Measurements from ENCODE around the gene ANKRD29.

Gene ANKRD29, protein sequence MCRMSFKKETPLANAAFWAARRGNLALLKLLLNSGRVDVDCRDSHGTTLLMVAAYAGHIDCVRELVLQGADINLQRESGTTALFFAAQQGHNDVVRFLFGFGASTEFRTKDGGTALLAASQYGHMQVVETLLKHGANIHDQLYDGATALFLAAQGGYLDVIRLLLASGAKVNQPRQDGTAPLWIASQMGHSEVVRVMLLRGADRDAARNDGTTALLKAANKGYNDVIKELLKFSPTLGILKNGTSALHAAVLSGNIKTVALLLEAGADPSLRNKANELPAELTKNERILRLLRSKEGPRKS

DNA sequence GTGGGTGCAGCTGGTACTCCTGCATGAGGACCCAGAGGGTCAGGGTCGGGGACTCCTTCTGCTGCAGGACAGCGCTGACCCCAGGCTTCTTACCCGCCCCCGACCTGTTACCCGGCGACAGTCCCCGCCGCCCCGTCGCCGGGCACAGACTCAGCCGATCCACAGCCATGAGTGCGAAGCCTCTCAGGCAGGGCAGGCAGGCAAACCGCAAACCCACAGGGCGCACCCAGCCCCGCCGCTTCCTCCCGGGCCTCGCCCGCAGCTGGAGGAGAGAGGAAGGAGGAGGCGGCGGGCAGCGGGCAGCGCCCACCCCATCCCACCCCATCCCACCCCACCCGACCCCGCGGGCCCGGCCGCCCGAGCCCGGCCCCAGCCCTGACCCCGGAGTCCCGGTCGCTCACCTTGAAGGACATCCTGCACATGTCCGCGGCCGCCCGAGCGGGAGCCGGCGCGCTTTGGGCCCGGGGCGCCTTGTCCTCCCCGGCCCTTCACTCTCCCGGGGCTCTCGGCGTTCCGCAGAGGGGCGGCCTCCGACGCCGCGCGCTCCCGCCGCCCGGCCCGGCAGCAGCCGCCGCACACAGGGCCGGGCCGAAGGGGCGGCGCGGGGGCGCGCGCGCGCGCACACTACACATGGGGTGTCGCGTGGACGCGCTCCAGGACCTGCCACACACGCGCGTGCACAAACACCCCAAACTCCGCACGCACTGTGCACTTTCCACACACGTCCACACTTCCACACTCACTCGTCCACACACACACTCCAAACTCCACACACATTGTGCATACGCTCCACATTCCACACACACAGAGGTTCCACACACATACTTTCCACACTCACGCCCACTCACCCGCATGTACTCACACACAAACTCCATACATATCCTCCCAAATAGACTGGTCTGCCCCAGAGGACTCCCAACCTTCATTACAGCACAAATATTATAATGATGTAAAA lies at the start of gene ANKRD29:
ANKRD29 (minus strand) TSS at position 603 of the 955 bp plus-strand sequence; CDS start at position 422, 181 bp downstream.
- peak; percentile 3 for DNase-seq

DNA sequence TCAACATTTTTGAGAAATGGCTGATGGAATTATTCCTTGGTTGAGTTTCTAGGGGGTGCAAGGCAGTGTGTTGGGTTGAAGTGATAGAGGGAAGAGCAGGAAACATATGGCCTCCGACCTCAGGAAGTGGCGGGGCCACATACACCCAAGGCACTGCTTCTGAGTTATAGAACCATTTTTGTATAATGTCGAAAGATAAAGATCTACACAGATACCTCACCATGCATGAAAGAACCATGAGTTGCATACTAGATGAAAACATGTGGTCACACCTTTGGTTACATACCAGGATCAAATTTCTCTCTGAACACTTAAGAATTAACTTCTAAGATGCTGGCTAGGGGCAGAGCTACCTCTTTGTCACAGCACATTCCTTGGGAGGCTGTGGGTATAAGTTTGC lies 49.7 kb upstream of the ANKRD29 start:
- no peak for DNase-seq

DNA sequence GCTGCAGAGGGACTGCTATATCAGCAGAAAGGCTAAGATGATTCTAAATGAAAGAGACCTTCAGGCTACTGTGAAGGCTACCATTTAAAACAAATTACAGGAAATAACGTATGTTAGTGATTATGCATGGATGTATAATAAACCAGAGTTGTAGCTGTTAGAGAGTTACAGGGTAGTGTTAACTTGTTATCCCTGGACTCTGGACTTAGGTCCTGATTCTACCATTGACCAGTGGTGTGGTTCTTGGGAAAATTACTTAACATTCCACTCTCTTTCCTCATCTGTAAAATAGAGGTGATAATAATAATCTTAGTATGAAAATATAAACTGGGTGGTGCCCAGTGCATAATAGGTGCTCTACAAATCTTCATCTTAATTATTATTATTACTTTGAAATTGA lies 48.7 kb upstream of the ANKRD29 start:
- DNase-seq, result no peak

DNA sequence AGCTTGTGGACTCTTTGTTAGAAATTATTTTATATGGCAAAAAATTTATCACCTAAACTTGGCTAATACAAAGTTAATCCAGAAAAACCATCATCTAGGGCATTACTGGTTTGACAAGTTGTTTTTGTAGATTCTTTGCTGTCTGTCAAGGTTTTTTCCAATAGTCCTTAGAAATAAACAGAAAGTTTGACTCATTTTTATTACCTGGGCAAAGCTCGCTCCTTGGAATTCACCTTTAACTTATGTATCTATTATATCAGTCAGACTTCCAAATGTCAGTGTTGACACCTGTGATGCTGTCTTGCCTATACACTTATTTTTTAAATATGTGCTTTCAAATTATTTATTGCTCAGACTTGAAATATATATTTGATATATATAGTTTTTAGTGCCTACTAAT lies 48.2 kb upstream of the ANKRD29 start:
- DNase-seq, result no peak

DNA sequence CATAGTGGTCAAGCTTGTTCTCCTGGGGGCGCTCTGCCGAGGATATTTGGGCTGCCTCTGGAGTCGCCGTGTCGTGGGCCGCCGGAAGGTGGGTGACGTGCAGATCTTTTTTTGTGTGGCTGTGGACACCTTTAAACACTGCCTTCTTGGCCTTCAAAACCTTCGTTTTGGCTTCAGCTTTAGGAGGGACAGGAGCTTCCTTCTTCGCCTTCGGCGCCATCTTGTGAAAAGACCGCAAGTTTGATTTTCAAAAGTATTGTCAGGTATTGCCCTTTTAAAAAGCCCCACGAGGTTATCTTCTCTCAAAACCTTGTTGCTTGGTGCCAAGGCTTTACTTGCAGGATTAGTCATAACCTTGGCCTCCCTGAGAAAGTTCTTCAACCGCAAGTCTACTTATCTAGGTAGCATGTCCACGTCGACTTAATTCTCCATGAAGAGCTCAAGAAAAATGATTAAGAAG lies 47.4 kb upstream of the ANKRD29 start:
- no peak for DNase-seq

DNA sequence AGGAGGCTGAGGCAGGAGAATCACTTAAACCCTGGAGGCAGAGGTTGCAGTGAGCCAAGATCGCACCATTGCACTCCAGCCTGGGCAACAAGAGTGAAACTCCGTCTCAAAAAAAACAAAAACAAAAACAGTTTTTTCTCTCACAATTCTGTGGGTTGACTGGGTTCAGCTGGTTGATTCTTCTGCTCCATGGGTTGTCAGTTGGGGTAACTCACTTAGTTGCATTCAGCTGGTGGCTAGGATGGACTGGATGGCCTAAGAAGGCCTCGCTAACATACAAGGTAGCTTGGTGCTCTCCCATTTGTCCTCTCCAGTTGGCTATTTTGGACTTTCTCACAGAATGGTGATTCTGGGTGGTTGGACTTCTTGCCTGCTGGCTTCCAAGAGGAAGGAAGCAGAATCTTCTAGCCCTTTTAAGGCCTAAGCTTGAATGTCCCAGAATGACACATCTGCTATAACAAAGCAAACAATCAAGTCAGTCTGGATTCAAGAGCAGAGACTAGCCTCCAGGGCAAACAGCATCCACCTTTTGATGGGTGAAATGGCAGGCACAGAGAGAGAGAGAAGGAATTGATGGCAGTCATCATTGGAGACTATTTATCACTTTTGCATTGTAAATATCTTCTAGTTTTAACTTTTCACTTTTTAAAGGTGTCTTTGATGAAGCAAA lies 44.4 kb upstream of the ANKRD29 start:
- no peak for DNase-seq

DNA sequence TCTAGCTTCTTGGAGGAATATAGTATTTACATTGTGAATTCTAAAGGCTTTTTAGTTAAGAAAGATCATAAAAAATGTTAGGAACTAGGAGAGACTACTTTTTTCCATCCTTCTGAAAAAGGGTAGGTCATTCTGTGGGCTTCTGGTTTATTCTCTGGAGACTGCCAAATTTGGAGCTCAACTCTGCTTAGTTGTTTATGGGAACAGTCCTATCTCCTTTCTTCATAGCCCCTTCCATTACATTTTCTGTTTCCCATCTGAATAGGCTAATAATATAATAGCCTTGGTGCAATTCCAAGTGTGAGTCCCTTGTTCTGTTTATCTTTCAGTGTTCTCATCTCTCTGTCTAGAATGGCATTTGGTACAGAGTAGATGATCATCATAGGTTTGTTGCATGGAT lies 42.1 kb upstream of the ANKRD29 start:
- DNase-seq, result no peak

DNA sequence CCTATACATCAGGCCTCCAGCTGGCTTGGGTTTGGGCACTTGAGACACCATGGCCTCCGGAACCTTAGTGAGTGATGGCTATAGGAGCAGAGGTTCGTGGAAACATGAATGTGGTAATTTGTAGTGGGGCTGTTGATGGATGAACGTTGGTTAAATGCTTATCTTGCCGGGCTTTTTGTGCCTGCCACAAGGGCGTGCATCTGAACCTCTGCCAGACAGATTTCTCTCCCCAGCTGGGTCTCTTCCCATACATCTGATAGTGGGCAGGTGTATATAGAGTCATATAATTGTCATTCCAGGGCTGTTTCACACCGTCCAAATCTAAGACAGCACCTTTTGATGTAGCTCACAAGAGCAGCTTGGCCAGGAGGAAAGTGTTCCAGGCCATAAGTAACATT lies 41.3 kb upstream of the ANKRD29 start:
- DNase-seq, result no peak

DNA sequence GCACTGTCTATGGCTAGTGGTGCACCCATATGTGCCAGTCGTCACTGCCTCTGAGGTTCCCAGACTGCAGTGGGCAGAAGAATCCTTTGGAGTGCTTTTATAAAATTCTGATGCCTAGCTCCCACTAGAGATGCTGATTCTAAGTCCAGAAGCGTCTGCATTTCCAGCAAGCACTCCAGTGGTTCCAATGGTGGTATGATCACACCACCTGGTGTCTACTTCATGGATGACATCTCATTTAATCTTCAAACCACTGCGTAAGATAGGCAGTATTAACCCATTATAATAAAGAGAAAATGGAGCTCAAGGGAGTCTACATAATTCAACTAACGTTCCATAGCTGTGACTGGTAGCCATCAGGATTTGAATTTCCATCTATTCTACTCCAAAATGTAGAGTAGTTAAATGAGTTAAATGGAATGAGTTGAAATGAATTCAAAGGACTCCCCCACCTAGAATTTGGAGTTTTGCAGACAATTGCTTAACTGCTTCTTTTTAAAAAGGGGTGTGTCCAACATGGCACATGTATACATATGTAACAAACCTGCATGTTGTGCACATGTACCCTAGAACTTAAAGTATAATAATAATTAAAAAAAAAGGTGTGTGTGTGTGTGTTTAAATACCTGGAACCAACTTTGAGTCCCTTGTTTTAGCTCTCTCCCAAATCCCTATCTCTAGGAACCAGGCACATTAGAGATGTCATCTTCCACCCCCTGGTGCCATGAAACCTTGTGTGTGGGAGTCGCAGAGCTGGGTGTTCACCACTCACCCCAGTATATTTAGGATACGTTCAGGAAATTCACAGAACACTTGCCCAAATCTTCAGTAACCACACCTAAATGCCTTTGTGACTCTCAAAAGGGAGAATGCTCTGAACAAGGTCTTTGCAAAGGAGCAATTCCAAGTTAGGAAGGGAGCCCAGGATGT lies 40.6 kb upstream of the ANKRD29 start:
- DNase-seq, result no peak

DNA sequence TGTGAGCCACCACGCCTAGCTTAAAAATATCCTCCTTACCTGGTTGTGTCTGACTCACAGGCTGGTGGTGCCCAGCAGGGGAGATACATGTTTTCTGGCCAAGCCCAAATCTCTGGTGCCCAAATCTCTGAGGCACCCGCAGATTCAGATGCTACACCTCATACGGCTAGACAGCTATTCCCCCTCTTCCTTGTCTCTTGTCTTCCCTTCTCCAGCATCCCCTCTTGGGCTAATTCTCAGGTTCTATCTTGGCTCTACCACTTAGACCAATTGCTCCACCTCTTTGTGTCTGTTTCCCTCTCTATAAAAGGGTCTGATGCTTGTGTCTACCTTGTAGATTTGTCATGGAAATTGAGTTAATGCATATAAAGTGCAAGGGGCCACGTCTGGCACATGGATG lies 39.9 kb upstream of the ANKRD29 start:
- no peak for DNase-seq

DNA sequence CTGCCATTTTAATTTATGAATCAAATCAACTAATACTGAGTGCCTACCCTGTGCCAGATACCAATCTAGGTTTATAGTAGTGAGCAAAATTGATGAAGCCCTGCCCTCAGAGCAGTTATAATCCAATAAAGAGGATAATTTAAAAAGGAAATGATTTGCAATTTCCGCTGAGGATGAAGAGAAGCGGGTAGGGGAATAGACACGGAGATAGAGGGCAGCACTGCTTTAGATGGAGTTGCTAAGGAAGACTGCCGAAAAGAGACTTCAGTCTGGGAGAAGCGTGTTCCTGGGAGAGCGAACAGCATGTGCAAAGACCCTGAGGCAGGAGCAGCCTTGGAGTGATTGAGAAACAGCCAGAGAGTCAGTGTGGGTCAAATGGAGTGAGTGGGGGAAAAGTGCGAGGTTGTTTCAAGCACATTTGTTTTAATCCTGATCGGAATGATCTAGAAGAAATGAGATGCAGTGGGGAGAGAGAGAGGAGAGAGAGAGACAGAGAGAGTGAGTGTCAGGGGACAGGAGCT lies 38.9 kb upstream of the ANKRD29 start:
- DNase-seq, result no peak

DNA sequence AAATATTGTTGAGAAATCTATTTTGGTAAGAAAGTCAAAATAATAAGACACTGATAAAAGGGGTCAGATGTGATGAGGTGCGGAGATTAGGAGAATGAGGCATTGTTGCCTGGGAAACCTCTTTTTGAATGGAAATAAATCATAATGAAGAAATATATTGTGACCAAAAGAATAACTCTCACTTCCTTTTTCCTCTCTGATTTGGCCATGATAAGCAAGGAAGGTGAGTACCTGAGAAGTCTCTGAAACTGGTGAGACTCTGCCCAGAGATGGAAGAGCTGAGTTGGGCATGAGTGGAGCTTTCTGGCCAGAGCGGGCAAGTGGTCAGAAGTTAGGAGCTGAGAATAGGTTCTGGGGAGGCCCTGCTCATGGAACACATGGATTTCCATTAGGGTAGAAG lies 38.3 kb upstream of the ANKRD29 start:
- no peak for DNase-seq

DNA sequence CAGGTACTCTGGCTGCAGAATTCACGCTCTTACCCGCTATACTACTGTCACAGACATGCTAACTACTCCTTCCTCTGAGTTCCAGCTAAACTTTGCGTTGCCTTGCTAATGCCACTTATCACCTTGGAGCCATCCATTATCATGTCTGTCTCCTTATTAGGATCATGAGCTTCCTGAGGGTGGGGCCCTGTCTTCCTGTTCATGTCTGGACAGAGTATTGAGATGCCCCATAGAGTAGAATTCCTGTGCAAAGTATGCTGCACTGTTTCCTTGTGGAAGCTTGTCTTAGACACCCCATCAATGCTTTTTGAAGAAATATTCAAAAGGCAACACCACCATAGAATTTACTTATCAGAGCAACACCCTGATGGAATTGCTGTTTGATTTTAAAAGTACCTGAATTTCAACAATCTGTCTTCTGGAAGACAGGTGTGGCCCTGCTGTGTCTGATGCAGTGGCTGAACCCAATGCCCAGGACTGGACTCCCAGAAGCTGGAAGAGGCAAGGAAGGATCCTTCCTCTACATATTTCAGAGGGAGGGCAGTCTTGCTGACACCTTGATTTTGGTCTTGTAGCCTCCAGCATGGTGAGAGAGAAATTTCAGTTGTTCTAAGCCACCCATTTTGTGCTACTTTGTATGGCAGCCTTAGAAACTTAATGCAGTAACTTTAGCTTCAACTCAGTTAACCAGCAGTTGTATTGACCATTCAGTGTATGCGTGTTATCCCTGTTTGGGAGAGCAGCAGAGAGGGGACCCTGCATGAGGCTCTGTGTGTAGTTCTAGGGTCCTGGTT lies 32.1 kb upstream of the ANKRD29 start:
- DNase-seq, result no peak

DNA sequence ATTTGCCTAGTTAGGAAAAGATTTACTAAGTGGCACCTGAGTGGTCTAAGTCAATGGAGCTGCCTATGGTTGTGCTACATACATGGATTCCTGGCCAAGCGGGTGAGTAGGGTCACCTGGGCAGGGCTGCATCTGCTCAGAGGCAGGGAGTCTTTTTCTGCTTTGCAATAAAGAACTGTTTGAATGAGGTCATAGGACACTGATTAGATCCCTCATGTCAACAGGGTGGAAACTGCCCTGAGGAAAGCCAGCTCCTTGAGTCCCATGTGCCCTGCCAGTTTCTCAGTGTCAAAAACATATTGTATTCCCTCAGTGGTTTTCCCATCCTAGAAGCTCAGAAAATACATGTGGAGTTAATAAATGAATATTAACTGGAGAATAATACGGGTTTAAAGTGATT lies 31.1 kb upstream of the ANKRD29 start:
- no peak for DNase-seq

DNA sequence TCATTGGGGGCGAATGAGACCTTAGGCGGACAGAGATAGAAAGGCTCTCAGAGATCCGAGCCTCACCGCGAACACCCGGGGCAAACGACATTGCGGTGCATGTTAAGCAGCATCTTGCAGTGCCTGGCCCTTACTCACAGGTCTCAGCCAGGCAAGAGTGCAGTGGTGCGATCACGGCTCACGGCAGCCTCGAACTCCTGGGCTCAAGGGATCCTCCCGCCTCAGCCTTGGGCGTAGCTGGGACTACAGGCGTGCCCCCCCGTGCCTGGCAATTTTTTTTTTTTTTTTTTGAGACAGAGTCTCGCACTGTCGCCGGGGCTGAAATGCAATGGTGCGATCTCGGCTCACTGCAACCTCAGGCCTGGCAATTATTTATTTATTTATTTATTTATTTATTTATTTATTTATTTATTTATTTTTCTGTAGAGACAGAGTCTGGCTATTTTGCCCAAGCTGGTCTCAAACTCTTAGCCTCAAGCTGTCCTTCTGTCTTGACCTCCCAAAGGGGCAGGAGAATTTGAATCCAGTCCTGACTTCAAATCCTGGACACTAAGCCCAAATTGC lies 27.9 kb upstream of the ANKRD29 start:
- DNase-seq, result no peak

DNA sequence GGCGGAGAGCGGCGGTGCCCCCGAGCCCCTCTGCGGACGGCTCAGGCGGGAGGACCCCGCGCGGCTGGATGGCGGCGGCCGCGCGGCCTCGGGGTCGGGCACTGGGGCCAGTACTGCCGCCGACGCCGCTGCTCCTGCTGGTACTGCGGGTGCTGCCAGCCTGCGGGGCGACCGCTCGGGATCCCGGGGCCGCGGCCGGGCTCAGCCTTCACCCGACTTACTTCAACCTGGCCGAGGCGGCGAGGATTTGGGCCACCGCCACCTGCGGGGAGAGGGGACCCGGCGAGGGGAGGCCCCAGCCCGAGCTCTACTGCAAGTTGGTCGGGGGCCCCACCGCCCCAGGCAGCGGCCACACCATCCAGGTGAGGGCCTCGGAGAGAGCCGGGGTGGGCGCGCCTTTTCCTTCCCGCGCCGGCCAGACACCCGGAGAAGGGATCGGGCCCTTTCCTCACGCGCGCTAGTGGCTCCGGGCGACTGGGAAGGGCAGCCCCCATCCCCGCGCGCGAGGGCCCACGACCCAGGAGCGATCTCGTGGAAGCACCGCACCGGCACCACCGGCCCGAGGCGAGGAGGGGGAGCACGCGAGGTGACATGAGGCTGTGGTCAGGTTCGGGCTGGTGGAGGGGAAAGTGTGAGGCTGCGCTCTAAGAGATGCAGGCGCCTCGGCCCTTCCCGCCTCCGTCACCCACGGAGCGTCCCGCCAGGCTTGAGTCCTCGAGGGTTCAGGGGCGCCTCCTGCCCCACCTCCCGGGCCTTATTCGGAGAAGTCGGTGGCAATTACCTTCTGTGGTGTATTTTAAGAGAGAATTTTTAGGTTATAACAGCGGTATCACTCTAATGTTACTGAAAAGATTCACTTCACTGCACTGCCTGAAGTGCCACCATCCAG lies 27.1 kb upstream of the ANKRD29 start:
- no peak for DNase-seq

DNA sequence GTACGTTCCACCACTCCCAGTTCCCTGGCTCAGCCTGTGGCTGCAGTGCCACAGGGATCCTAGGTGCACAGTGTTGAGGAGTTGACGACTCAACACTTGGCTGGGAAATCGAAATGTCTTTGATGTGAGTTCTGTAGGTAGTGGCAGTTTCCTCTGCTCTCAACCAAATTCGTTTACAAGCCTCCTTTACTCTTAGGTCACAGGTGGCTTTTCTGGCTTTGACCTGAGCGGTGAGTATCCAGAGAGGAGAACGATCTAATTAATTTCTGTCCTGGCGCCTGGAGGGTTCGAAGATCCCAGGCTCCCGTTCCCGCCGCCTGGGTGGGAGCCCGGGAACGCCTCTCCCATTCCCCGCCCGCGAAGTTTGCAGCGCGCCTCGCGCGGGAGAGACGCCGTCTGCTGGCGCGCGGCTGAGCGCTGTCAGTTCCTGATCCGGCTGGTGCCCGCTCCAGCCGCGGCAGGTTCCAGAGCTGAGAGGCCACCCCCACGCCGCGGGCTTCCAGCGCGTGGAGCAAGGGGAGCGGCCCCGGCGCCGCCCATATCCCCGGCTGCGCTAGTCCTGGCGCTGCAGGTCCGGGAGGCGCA lies 26.4 kb upstream of the ANKRD29 start, which contains the start of gene LAMA3:
LAMA3 (plus strand) TSS at position 423 of the 585 bp plus-strand sequence. CDS start 231 bp downstream, outside the sequence.
- DNase-seq, result peak; percentile 14

DNA sequence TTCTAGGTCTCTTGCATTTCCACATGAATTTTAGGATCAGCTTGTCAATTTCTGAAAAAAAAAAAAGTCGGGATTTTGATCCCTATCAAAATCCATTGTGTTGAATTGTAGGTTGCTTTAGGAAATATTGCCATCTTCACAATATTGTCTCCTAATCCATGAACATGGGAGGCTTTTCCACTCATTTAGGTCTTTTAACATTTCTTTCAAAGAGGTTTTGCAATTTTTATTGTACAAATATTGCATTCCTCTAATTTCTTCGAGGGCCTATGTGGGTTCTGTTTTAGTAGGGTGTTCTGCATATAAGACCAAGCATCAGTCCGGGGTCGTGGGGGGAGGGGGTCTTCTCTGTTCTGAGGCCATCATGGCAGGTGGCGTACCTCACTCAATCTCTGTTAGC lies 25.8 kb upstream of the ANKRD29 start:
- no peak for DNase-seq

DNA sequence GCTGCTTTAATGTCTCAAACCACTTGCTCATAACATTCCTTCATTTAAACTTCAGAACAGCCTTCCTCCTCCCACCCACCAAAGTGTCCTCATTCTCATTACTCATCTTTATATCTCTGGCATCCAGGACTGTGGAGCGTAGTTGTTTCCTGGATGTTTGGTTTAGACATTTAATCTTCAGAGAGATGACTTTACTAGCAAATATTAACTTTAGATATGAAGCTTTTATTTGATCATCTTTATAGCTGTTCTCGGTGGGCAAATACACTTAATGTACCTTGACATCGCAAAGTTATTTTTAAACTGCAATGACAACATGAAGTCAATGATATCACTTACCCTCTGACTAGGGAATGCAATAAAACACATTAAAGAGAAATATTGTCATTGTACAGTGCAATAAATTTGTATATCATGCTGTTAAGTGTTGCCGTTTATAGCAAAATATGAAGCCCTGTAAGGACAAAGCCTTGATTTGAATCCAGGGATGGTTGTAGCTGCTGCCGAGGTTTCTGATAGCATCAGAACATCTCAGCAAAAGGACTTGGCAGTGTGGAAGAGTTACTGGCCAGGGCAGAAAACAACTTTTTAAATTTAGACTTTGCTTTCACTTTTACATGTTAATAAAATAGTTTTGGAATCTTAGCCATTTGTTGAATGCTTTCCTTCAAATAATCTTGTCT lies 21.9 kb upstream of the ANKRD29 start:
- DNase-seq, result no peak
